HEK293T (cell line): Measurements from ENCODE around the gene ACADVL.
"Not testable (repeated sequence)": the region's sequence is repeated elsewhere in the genome, so short reads cannot be mapped to it uniquely, and the experiment has no call there.

Experiments used
- CTCF ChIA-PET: fragments of 350-600 bp; formaldehyde crosslinking; extraction: SDS; loops from one replicate; lab custom pipeline; 2021; ENCODE audit warnings: antibody characterized with exemption, inconsistent platforms; lab: Yijun Ruan, JAX
- POLR2A ChIA-PET: fragments of 350-600 bp; formaldehyde crosslinking; extraction: SDS; loops from one replicate; lab custom pipeline; 2020; ENCODE audit warnings: antibody characterized with exemption, inconsistent platforms; lab: Yijun Ruan, JAX
- DNase-seq: peaks from one replicate; pipeline ENCODE4 v3.0.0; 2012; ENCODE audit warnings: mixed read lengths; ENCODE audit errors: extremely low spot score
- ARNT ChIP-seq: fragments of 450-650 bp; IDR thresholded peaks from 2 replicates; pipeline ENCODE4 v1.6.1; 2017; ENCODE audit warnings: mild to moderate bottlenecking
- BHLHE40 ChIP-seq: fragments of 450-650 bp; IDR thresholded peaks from 2 replicates; pipeline ENCODE4 v1.6.1; 2016; ENCODE audit warnings: mild to moderate bottlenecking, moderate library complexity, borderline replicate concordance
- CTBP1 ChIP-seq: fragments of 450-650 bp; IDR thresholded peaks from 2 replicates; pipeline ENCODE4 v1.6.1; 2016; ENCODE audit warnings: borderline replicate concordance
- ELF4 ChIP-seq: fragments of 450-650 bp; IDR thresholded peaks from 2 replicates; pipeline ENCODE4 v1.6.1; 2017; ENCODE audit warnings: antibody characterized with exemption
- FOXA1 ChIP-seq: fragments of 450-650 bp; IDR thresholded peaks from 2 replicates; pipeline ENCODE4 v1.6.1; 2016; ENCODE audit warnings: mild to moderate bottlenecking
- FOXK2 ChIP-seq: fragments of 450-650 bp; IDR thresholded peaks from 2 replicates; pipeline ENCODE4 v1.6.1; 2016; ENCODE audit warnings: mild to moderate bottlenecking
- FOXM1 ChIP-seq: fragments of 450-650 bp; IDR thresholded peaks from 2 replicates; pipeline ENCODE4 v1.6.1; 2017; ENCODE audit warnings: mild to moderate bottlenecking, borderline replicate concordance
- HDGF ChIP-seq: fragments of 450-650 bp; IDR thresholded peaks from 2 replicates; pipeline ENCODE4 v1.6.1; 2017; ENCODE audit warnings: antibody characterized with exemption, borderline replicate concordance
- L3MBTL2 ChIP-seq: fragments of 450-650 bp; conservative IDR thresholded peaks from 2 replicates; pipeline ENCODE4 v1.6.1; 2016; ENCODE audit warnings: mild to moderate bottlenecking
- LEF1 ChIP-seq: fragments of 450-650 bp; IDR thresholded peaks from 2 replicates; pipeline ENCODE4 v1.6.1; 2017; ENCODE audit warnings: mild to moderate bottlenecking, borderline replicate concordance
- NFRKB ChIP-seq: fragments of 450-650 bp; IDR thresholded peaks from 2 replicates; pipeline ENCODE4 v1.6.1; 2016; ENCODE audit warnings: mild to moderate bottlenecking, moderate library complexity
- SP1 ChIP-seq: fragments of 450-650 bp; IDR thresholded peaks from 2 replicates; pipeline ENCODE4 v1.6.1; 2017
- SUZ12 ChIP-seq: fragments of 450-650 bp; IDR thresholded peaks from 2 replicates; pipeline ENCODE4 v1.6.1; 2016; ENCODE audit warnings: mild to moderate bottlenecking
- TARDBP ChIP-seq: fragments of 450-650 bp; IDR thresholded peaks from 2 replicates; pipeline ENCODE4 v1.6.1; 2016
- ZNF384 ChIP-seq: fragments of 450-650 bp; IDR thresholded peaks from 2 replicates; pipeline ENCODE4 v1.6.1; 2016
- TF ChIP-seq, protein P1 (sequence below): fragments of 450-650 bp; IDR thresholded peaks from 2 replicates; pipeline ENCODE4 v1.6.1; 2016

ACADVL gene

DNA sequence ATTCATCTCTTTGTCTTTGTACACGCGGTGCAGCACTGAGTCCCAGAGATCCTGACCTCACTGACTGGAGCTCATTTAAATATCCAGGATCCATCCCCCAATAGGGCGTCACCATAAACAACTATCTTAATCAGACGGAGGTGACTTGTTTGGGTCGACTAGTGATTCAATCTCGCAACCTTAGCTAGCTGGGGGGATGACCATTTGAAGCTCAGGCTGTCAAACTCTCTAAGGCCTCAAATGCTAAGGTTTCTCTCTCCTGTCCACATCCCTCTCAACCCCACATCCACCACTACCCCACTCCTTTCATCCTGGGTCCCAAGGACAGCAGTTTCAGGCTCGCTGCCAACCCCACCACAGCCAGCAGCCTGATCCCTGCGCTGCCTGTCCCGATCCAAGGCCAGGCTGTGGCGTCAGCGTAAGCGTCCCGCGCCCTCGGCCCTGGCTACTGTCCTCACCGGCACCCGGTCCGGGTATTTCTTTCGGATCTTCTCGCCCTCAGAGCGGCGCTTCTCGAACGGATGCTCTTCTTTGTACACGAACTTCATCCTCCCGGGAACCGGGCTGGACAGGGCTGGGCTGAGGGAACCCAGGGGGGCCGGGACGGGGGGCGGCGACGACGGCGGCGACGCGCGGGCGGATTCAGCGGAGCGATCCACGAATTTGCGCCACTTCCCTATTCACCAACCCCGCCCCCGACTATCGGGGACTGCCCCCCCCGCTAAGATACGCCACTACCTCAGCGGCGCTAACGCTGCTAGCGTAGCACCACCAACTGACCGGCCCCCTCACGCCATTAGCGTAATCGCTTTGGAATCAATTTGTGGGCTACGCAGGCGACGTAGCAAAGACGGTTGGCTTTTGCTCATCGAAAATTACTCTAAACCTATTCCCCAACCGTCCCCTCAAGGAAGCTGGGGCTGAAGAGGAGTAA is 22.3 kb downstream of the ACADVL start, which contains the start of gene GABARAP:
GABARAP (minus strand) TSS at position 667 of the 934 bp plus-strand sequence; CDS start at position 548, 119 bp downstream.
- ChIA-PET POLR2A (interaction anchor here (0.7 to 9.7 kb wide), 12 partner anchors 8 to 88 kb away, joined by 3 to 166 read pairs (median 5); partner anchors contain the start of genes ACADVL, CTDNEP1, DLG4 and DVL2), CTCF (interaction anchor here (0.9 to 1.4 kb wide), 2 partner anchors 9 to 21 kb away, joined by 3 to 4 read pairs; partner anchors contain the start of gene CTDNEP1)
- TF ChIP-seq, protein P1, sequence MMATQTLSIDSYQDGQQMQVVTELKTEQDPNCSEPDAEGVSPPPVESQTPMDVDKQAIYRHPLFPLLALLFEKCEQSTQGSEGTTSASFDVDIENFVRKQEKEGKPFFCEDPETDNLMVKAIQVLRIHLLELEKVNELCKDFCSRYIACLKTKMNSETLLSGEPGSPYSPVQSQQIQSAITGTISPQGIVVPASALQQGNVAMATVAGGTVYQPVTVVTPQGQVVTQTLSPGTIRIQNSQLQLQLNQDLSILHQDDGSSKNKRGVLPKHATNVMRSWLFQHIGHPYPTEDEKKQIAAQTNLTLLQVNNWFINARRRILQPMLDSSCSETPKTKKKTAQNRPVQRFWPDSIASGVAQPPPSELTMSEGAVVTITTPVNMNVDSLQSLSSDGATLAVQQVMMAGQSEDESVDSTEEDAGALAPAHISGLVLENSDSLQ, result no peak
- TF ChIP-seq FOXA1 (no peak), ZNF384 (no peak), SUZ12 (no peak), LEF1 (no peak), BHLHE40 (no peak), L3MBTL2 (peak; percentile 57), FOXM1 (peak; percentile 85; the same call in 1 of the 2 replicates)
- peak; percentile 66 for DNase-seq

DNA sequence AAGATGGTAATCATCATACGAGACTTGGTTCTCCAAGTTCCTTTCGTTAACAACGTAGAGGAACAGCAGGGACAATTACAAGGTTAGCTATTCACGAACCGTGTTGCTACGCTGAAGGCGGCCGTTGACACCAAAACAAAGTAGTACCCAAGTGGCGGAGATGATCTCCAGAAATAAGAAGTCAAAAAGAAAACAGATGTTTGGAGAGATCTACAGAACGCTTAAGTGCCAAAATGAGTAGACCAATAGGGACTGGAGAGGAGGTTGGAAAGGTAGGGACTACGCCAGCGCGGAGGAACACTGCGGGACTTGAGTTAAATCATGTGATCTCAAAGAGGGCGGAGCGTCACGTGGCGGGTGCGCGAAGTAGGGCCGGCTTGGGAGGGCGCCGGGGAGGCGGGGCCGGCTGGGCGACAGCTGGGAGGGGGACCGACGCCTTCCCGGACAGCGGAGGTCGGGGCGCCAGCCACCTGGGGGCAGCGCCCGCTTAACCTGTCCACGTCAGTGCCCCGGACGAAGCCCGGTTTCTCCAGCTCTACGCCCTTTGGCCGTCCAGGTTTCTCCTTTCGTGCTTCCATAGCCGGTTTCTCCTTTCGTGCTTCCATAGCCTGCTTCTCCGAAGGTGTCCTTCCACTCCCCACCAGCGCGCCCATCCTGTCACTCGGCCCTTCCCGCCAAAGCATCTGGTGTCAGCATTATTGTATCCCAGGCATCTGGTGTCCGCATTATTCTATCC is 23.1 kb downstream of the ACADVL start:
- DNase-seq, result peak; percentile 79
- CTCF ChIA-PET, result interaction anchor here (0.9 kb wide), 1 partner anchor 22 kb away, joined by 4 read pairs; no protein-coding TSS in a partner anchor
- TF ChIP-seq ELF4 (peak; percentile 38; the same call in 1 of the 2 replicates), FOXM1 (peak; percentile 77; the same call in 1 of the 2 replicates), CTBP1 (peak; percentile 76), SP1 (no peak), HDGF (peak; percentile 83; the same call in 1 of the 2 replicates), ZNF384 (no peak), L3MBTL2 (peak; percentile 61)
- POLR2A ChIA-PET, result interaction anchor here (1.4 to 9.7 kb wide), 8 partner anchors 7 to 87 kb away, joined by 3 to 166 read pairs (median 8); partner anchors contain the start of genes ACADVL, CTDNEP1, DLG4 and DVL2

DNA sequence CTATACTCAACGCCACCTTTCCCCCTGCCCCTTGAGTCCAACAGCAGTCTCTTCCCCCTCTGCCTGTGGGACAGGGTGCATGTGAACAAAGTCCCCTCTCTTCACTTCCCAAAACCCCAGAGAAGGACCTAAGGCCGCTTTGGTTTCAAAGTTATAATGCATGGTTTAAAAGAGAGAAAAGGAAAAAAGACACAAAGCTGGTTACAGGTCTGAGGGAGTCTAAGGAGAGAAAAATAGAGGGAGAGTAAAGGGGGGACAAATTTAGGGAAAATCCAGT is 23.7 kb downstream of the ACADVL start:
- no peak for TF ChIP-seq CTBP1
- no peak for TF ChIP-seq BHLHE40
- no peak for TF ChIP-seq ELF4
- no peak for TF ChIP-seq HDGF
- TF ChIP-seq L3MBTL2, result no peak
- TF ChIP-seq SP1, result no peak
- no peak for TF ChIP-seq ZNF384
- TF ChIP-seq LEF1, result no peak
- TF ChIP-seq SUZ12, result no peak
- TF ChIP-seq FOXA1, result no peak
- no peak for TF ChIP-seq TARDBP
- POLR2A ChIA-PET, result interaction anchor here (1.4 to 9.7 kb wide), 6 partner anchors 7 to 86 kb away, joined by 3 to 166 read pairs (median 9); partner anchors contain the start of genes ACADVL, CTDNEP1, DLG4 and DVL2
- DNase-seq, result no peak
- CTCF ChIA-PET, result interaction anchor here (0.6 kb wide), 1 partner anchor 372 kb away, joined by 3 read pairs; no protein-coding TSS in a partner anchor

DNA sequence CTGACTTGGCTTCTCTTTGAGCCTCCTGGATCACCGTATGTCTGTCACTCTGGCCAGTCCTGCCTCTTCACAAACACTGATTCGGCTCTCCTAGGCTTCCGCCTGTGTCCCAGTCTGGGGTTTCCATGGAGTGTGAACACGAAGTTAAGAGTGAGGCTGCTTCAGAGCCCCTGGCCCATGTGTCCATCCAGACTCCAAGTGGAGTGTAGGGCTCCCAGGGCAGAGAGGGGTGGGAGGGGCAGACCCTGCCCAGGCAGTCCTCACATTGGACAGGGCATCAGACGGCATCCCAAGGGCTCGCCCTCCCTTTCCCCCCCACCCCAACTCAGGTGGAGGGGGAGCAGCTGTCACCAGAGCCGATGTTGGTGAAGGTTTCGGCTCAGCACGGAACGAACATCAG is 24.1 kb downstream of the ACADVL start:
- ChIA-PET POLR2A (interaction anchor here (1.6 to 2.8 kb wide), 2 partner anchors 9 to 86 kb away, joined by 7 to 11 read pairs; partner anchors contain the start of genes DVL2 and NEURL4), CTCF (interaction anchor here (0.6 kb wide), 1 partner anchor 372 kb away, joined by 3 read pairs; no protein-coding TSS in a partner anchor)
- DNase-seq, result not testable (repeated sequence)

DNA sequence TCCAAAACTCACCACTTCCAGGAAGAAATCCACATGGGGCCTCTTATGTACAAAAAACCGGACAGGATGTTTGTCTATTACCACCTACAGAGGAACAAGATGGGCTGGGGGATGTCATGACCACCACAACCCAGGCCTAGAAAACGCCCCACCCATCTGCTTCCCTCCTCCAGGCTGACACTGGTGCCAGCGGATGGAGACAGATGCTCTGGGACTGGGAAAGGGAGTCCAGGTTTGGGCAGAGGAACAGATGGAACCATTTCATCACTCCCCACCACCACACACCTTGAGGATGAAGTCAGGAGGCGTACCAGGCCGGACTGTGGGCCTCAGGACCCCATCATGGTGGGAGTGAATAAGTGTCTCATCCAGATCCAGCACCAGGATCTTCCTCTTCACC is 27.0 kb downstream of the ACADVL start:
- TF ChIP-seq ZNF384 (no peak), L3MBTL2 (no peak), HDGF (no peak), SUZ12 (no peak), FOXM1 (no peak), TARDBP (no peak), CTBP1 (no peak), NFRKB (no peak), BHLHE40 (no peak), LEF1 (no peak), FOXK2 (no peak), ELF4 (no peak), FOXA1 (no peak)
- ChIA-PET CTCF (interaction anchor here (1.1 kb wide), 1 partner anchor 11 kb away, joined by 3 read pairs; no protein-coding TSS in a partner anchor), POLR2A (no interaction called here)
- DNase-seq, result no peak

DNA sequence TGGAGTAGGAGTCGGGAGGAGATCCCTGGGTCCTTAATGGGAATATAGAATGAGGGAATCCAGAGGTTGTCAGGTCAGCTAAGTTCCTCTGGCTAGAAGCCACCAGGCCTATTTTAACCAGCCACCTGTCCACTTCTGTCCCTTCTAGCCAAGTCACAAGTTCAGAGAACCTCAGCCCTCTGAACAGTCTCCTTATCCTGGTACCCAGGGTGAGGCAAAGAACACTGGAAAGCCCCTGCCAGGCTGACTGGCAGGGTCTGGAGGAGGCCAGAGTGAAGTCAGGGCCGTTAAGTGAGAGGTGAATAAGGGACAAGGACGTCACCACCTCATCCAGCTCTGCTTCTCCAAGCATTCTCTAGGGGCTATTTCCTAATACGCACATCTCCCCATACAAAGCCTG is 29.1 kb downstream of the ACADVL start:
- no peak for DNase-seq
- ChIA-PET CTCF (no interaction called here), POLR2A (interaction anchor here (4.3 kb wide), 1 partner anchor 9 kb away, joined by 52 read pairs; the partner anchor contains the start of genes GABARAP and PHF23)
- TF ChIP-seq NFRKB (no peak), L3MBTL2 (no peak), LEF1 (no peak), SUZ12 (no peak), SP1 (no peak), TARDBP (no peak), ARNT (no peak), FOXK2 (no peak), ZNF384 (no peak), HDGF (no peak), FOXM1 (no peak)
- TF ChIP-seq, protein P1, result no peak
